ENCODE results near the gene MYH10.

DNA sequence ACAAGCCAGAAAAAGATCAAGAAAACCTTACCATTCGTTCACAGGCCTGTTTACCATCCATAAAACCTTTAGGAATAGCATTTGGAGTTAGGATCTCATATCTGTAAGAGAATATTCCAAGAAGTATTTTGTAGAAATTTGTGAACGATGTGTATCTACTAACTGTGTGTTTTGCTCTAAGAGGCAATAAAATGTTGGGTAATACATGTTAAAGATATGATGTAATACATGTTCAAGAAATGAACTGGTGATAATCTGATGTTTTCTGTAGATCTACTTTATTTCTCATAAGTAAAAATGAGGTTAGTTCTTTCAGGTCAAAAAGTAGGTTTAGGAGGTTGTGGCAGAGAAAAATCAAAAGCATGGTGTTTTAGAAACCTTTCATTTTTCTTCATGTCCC is 111.7 kb downstream of the MYH10 start:
- TF ChIP-seq ZNF274 (IDR thresholded peaks at IDR 0.05; ENCODE audit: low read depth, low read length) (no peak), YY1 (IDR thresholded peaks at IDR 0.05; ENCODE audit: insufficient read depth, insufficient read length) (no peak)

Data from NT2/D1 (cell line).